ENCODE data around the gene ACY1.
"Not testable (repeated sequence)": the region's sequence is repeated elsewhere in the genome, so short reads cannot be mapped to it uniquely, and the experiment has no call there.

Gene ACY1

DNA sequence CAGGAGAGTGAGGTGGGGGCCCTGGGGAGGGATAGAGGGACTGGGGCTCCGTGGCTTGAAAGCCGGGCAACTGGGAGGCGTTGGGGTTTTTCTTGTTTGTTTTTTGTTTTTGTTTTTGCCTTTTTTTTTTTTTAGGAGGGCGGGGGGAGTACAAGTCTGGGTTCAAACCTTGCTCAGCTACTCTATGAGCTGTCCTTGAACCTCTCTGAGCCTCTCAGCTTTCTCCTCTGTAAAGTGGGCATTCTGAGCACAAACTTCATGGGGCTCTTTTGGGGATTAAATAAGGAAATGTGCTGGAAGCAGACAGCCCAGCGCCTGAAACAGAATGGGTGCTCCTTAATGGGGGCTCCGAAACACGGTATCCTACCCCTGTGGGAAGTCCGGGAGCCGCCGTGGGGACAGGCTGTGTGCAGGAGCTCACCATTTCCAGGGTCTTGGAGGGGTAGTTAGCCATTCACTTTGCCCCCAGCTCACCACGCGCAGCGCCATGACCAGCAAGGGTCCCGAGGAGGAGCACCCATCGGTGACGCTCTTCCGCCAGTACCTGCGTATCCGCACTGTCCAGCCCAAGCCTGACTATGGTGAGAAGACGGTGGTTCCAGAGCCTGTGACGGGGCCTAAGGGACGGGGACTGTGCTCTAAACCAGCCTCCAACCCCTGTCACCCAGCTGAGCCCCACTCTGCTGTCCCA is 388 bp downstream of the ACY1 start:
- in situ Hi-C loops (cut with MboI; ENCODE audit: low pct_unique_long_range_greater_than_20kb, low sequenced_read_pairs, unreplicated experiment): no loop called here
- peak; percentile 50 for DNase-seq (ENCODE audit: low spot score)
- TF ChIP-seq, protein P1, sequence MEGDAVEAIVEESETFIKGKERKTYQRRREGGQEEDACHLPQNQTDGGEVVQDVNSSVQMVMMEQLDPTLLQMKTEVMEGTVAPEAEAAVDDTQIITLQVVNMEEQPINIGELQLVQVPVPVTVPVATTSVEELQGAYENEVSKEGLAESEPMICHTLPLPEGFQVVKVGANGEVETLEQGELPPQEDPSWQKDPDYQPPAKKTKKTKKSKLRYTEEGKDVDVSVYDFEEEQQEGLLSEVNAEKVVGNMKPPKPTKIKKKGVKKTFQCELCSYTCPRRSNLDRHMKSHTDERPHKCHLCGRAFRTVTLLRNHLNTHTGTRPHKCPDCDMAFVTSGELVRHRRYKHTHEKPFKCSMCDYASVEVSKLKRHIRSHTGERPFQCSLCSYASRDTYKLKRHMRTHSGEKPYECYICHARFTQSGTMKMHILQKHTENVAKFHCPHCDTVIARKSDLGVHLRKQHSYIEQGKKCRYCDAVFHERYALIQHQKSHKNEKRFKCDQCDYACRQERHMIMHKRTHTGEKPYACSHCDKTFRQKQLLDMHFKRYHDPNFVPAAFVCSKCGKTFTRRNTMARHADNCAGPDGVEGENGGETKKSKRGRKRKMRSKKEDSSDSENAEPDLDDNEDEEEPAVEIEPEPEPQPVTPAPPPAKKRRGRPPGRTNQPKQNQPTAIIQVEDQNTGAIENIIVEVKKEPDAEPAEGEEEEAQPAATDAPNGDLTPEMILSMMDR (IDR thresholded peaks at IDR 0.05; ENCODE audit: extremely low read depth, insufficient read depth, missing control alignments): no peak

DNA sequence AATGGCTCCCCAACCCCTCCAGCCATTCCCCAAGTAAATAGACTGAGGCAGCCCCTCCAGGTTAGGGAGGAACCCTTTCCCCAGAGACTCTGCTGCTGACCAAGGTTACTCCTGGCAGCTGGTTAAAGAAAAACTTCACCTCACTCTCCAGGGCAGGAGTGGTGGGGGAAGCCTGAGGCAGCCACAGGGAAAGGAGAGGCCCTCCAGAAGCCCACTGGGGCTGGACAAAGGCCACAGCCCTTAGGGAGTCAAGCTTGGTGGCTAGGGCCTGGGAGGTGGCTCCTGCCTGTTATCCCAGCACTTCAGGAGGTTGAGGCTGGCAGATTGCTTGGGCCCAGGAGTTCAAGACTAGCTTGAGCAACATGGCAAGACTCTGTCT is 923 bp downstream of the ACY1 start:
- in situ Hi-C loops (cut with MboI; ENCODE audit: low pct_unique_long_range_greater_than_20kb, low sequenced_read_pairs, unreplicated experiment): no loop called here
- TF ChIP-seq, protein P1 (IDR thresholded peaks at IDR 0.05; ENCODE audit: extremely low read depth, insufficient read depth, missing control alignments): no peak
- DNase-seq (ENCODE audit: low spot score): no peak

DNA sequence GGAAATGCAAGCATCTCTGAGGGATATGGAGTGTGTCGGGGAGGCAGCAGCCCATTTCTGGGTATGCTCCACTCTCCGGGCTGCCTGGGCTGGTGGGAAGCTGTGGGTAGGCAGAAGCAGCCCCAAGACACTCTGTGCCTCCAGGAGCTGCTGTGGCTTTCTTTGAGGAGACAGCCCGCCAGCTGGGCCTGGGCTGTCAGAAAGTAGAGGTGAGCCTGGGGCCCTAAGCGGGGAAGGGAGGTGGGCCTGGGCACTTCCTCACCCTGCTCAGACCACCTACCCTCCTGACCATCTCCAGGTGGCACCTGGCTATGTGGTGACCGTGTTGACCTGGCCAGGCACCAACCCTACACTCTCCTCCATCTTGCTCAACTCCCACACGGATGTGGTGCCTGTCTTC is 1.7 kb downstream of the ACY1 start:
- no peak for DNase-seq (ENCODE audit: low spot score)
- in situ Hi-C loops (cut with MboI; ENCODE audit: low pct_unique_long_range_greater_than_20kb, low sequenced_read_pairs, unreplicated experiment): no loop called here
- TF ChIP-seq, protein P1 (IDR thresholded peaks at IDR 0.05; ENCODE audit: extremely low read depth, insufficient read depth, missing control alignments): no peak

DNA sequence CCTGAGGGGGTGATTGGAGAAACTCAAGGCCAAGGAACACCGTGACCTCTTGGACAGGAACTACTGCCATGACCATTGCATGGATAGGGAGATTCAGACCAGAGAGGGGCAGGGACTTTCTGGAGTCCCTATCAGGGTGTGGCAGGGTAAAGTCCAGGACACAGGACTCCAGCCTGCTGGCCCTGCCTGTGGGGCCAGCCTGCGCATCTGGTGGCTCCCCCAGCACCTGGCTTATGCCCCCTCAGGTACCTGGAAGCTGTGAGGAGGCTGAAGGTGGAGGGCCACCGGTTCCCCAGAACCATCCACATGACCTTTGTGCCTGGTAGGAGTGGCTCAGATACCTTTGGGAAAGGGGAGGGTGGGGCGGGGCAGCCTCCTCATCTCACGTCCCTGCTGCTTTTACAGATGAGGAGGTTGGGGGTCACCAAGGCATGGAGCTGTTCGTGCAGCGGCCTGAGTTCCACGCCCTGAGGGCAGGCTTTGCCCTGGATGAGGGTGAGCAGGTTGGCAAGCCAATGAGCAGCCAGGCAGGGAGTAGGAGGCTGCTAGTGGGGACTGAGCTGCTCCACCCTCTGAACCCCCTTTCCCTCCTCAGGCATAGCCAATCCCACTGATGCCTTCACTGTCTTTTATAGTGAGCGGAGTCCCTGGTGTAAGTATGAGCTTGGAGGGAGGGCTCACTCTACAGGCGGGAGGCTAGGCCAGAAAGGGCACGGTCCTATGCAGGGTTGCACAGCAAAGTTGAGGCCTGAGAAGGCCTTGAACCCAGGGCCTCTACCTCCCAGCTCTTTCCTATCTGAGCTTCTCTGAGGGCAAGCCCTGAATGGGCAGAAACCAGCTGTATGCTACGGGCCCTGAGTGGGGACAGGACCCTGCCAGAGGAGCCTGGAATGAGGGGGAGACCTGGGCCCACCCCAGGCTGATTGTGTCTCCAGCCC is 2.9 kb downstream of the ACY1 start:
- TF ChIP-seq, protein P1 (IDR thresholded peaks at IDR 0.05; ENCODE audit: extremely low read depth, insufficient read depth, missing control alignments): no peak
- DNase-seq (ENCODE audit: low spot score): no peak
- in situ Hi-C loops (cut with MboI; ENCODE audit: low pct_unique_long_range_greater_than_20kb, low sequenced_read_pairs, unreplicated experiment): no loop called here

DNA sequence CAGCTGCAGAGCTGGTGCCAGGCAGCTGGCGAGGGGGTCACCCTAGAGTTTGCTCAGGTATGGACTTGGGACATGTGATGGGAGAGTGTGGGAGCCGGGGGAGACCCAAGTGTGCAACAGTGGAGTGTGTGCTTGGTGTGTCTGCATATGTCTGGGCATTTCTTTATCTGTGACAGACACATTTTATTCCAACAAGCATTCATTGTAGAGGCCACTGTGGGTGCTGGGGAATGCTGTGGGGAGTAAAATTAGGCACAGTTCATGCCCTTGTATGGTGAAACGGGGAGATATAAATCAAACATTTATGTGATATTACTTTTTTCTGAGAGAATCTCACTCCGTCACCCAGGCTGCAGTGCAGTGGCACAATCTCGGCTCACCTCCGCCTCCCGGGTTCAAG is 4.2 kb downstream of the ACY1 start:
- TF ChIP-seq, protein P1 (IDR thresholded peaks at IDR 0.05; ENCODE audit: extremely low read depth, insufficient read depth, missing control alignments): no peak
- in situ Hi-C loops (cut with MboI; ENCODE audit: low pct_unique_long_range_greater_than_20kb, low sequenced_read_pairs, unreplicated experiment): no loop called here
- no peak for DNase-seq (ENCODE audit: low spot score)

DNA sequence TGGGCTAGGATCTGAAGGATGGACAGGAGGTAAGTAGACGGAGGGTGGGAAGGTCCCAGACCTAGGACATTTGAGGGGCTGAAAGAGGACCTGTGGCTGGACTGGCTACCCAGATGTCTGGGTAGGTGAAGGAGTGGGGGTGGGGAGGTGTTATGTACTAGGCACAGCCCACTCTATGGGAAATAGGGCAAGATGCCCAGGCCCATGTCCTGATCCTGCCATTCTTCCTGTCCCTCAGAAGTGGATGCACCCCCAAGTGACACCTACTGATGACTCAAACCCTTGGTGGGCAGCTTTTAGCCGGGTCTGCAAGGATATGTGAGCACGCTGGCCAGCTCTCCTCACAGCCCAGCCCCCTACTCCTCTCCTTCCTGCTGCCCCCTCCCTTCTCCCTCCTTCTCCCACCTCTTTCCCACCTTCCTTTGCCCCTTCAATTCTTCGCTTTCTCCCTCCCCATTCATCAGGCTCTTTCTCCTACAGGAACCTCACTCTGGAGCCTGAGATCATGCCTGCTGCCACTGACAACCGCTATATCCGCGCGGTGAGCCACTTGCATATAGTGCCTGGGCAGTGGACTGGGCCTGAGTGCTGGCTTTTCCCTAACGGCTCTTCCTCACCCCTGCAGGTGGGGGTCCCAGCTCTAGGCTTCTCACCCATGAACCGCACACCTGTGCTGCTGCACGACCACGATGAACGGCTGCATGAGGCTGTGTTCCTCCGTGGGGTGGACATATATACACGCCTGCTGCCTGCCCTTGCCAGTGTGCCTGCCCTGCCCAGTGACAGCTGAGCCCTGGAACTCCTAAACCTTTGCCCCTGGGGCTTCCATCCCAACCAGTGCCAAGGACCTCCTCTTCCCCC is 5.2 kb downstream of the ACY1 start:
- in situ Hi-C loops (cut with MboI; ENCODE audit: low pct_unique_long_range_greater_than_20kb, low sequenced_read_pairs, unreplicated experiment): no loop called here
- TF ChIP-seq, protein P1 (IDR thresholded peaks at IDR 0.05; ENCODE audit: extremely low read depth, insufficient read depth, missing control alignments): no peak

DNA sequence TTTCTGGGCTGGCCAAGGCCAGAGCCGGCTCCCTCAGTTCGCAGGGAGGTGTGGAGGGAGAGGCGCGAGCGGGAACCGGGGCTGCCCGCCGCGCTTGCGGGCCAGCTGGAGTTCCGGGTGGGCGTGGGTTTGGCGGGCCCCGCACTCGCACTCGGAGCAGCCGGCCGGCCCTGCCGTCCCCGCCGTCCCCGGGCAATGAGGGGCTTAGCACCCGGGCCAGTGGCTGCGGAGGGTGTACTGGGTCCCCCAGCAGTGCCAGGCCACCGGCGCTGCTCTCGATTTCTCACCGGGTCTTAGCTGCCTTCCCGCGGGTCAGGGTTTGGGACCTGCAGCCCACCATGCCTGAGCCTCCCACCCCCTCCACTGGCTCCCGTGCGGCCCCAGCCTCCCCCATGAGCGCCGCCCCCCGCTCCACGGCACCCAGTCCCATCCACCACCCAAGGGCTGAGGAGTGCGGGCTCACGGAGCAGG is 7.2 kb downstream of the ACY1 start:
- in situ Hi-C loops (cut with MboI; ENCODE audit: low pct_unique_long_range_greater_than_20kb, low sequenced_read_pairs, unreplicated experiment); DNase-seq (ENCODE audit: low spot score): not testable (repeated sequence)

More for the DNA sequence above, 5.2 kb downstream of the ACY1 start:
- no peak for DNase-seq (ENCODE audit: low spot score)

Data from GM13977 (cell line).